HepG2 (cell line): ENCODE measurements around the gene CFAP70.

Source experiments
- HNRNPUL1 ChIP-seq: fragments of 200-400 bp; formaldehyde crosslinking; IDR thresholded peaks from 2 replicates; pipeline ENCODE4 v1.6.1; 2017; ENCODE audit warnings: low read depth, mild to moderate bottlenecking, low read length, moderate library complexity
- JUND ChIP-seq: sonication (generic); formaldehyde crosslinking; IDR thresholded peaks from 2 replicates; pipeline ENCODE4 v1.8.0; 2022; ENCODE audit warnings: mild to moderate bottlenecking, missing genetic modification reagents

DNA sequence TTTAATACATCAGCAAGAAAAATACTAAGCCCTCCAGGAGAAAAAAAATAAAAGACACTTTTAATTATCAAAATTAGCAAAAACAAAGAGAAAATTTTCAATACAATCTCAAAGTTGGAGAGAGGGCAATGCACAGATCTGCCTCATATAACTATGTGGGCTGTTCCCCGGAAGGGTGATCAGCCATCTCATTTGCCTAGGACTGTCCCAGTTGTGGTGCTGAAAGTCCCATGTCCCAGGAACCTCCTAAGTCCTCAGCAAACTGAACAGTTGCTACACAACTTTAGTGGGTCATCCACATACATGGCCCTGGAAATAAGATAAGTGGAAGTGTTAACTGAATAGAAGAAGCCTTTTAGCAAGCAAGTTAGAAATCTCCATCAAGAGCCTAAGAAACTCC lies 14.4 kb downstream of the CFAP70 start:
- TF ChIP-seq HNRNPUL1 = no peak
- no peak for TF ChIP-seq JUND (CRISPR knock-in tag)
